ENCODE measurements around the gene STIM1.

The STIM1 gene

DNA sequence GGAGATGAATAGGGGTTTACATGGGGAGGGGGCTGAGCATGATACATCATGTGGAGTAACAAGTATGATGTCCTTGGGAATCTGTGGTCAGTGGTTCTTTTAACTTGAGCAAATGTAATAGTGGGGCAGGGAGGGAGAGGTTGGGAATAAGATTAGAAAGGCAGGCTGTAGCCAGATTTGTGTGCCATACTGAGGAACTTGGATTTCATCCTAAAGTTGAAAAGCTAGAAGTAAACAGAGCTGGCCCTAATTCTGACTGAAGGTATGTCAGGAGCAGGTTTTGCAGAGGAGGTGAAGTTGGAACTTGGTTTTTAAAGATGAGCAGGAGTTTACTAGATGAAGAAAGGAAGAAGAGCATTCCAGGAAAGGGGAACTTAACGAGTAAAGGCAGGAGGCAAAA is 130.8 kb downstream of the STIM1 start:
- H3K27me3 ChIP-seq, result no peaks in the 10 kb centered on the region
- no peaks in the 10 kb centered on the region for H3K36me3 ChIP-seq
- DNase-seq, result no peak
- H3K4me3 ChIP-seq, result no peak overlapping the region
- intact Hi-C loops (cut with DNase I; ENCODE audit: low total_unique reads), result no loop called here
- H3K9me3 ChIP-seq, result no peaks in the 10 kb centered on the region
- H3K4me1 ChIP-seq, result peaks cover 0 to 19% (median 8%) of the 10 kb centered on the region in 4 donors
- no peak overlapping the region for H3K27ac ChIP-seq
- TF ChIP-seq, protein P1, sequence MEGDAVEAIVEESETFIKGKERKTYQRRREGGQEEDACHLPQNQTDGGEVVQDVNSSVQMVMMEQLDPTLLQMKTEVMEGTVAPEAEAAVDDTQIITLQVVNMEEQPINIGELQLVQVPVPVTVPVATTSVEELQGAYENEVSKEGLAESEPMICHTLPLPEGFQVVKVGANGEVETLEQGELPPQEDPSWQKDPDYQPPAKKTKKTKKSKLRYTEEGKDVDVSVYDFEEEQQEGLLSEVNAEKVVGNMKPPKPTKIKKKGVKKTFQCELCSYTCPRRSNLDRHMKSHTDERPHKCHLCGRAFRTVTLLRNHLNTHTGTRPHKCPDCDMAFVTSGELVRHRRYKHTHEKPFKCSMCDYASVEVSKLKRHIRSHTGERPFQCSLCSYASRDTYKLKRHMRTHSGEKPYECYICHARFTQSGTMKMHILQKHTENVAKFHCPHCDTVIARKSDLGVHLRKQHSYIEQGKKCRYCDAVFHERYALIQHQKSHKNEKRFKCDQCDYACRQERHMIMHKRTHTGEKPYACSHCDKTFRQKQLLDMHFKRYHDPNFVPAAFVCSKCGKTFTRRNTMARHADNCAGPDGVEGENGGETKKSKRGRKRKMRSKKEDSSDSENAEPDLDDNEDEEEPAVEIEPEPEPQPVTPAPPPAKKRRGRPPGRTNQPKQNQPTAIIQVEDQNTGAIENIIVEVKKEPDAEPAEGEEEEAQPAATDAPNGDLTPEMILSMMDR (IDR thresholded peaks at IDR 0.05), result no peak

DNA sequence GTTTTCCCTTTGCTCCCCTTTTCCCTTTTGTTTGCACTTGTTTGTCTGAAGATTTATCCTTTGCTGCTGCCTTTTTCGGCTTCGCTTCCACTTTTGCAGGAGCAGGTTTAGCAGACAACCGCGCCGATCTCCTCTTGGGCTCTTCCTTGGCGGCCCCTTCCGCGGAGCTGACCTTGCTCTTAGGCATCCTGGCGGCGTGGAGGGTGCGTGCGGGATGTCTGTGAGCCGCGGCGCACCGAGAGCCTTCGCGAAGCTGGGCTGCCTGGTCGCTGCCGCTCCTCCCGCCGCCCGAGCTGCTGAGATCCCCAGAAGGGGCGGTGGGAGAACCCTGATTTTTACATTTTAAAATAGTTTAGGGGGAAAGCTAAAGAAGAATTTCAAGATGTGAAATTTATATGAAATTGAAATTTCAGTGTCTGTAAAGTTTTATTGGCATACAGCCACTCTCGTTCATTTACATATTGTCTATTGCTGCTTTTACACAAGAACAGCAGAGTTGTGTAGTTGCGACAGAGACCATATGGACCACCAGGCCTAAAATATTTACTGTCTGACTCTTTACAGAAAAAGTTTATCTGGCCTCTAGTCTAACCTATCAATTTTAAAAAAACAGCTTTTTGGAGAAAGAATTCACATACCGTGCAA is 133.9 kb downstream of the STIM1 start:
- DNase-seq, result no peak
- Histone ChIP-seq H3K9me3 (peaks cover 0 to 13% (median 4%) of the 10 kb centered on the region in 3 donors), H3K27me3 (no peaks in the 10 kb centered on the region), H3K36me3 (no peaks in the 10 kb centered on the region), H3K4me3 (no peak overlapping the region), H3K27ac (no peak overlapping the region), H3K4me1 (peaks cover 0 to 13% (median 5%) of the 10 kb centered on the region in 4 donors)
- intact Hi-C loops (cut with DNase I; ENCODE audit: low total_unique reads), result no loop called here
- TF ChIP-seq, protein P1 (IDR thresholded peaks at IDR 0.05), result no peak

DNA sequence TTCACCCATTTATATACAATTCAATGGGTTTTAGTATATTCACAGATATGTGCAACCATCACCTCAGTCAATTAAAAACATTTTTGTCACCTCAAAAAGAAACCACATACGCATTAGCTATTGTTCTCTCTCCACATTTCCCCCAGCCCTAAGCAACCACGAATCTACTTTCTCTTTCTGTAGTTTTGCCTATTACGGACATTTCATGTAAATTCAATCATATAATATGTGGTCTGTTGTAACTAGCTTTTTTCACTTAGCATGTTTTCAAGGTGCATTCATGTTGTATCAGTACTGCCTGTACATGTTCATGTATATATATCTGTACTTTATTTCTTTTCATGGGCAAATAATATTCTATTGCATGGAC is 134.4 kb downstream of the STIM1 start:
- Histone ChIP-seq H3K36me3 (no peaks in the 10 kb centered on the region), H3K4me3 (no peak overlapping the region), H3K27me3 (no peaks in the 10 kb centered on the region), H3K27ac (no peak overlapping the region), H3K4me1 (peaks cover 0 to 13% (median 5%) of the 10 kb centered on the region in 4 donors), H3K9me3 (peaks cover 0 to 15% (median 6%) of the 10 kb centered on the region in 3 donors)
- DNase-seq, result no peak
- TF ChIP-seq, protein P1 (IDR thresholded peaks at IDR 0.05), result no peak
- intact Hi-C loops (cut with DNase I; ENCODE audit: low total_unique reads), result no loop called here

DNA sequence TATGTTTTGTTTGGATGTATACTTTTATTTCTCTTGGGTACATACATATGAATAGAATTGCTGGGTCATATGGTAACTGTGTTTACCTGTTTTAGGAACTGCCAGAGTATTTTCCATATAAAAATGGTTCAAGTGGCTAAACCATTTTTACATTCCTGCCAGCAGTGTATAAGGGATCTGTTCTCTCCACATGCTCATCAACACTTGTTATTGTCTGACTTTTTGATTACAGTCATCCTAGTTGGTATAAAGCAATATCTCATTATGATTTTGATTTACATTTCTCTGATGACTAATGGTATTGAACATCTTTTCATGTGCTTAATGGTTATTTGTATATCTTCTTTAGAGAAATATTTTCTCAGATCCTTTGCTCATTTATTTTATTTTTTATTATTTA is 134.9 kb downstream of the STIM1 start:
- Histone ChIP-seq H3K4me3 (no peak overlapping the region), H3K27me3 (no peaks in the 10 kb centered on the region), H3K9me3 (peaks cover 0 to 15% (median 6%) of the 10 kb centered on the region in 3 donors), H3K27ac (no peak overlapping the region), H3K4me1 (peaks cover 0 to 13% (median 4%) of the 10 kb centered on the region in 4 donors), H3K36me3 (no peaks in the 10 kb centered on the region)
- intact Hi-C loops (cut with DNase I; ENCODE audit: low total_unique reads), result no loop called here
- TF ChIP-seq, protein P1 (IDR thresholded peaks at IDR 0.05), result no peak
- DNase-seq, result no peak

DNA sequence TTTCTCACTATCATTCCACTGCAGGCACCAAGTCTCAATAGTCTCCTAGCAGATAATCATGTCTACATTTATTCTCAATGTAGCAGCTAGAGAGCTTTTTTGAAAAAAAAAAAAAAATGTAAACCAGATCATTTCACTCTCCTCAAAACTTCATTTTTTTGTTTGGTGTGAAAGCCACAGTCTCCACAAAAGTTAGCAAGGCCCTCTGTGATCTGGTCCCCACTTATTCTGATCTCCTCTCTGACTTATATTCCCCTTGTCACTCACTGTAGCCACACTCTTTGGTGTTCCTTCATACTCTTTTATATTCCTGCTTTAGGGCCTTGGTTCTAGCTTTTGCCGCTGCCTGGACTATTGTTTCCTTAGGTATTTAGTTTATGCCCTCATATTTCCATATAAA is 137.5 kb downstream of the STIM1 start:
- Histone ChIP-seq H3K36me3 (no peaks in the 10 kb centered on the region), H3K27ac (no peak overlapping the region), H3K4me3 (no peak overlapping the region), H3K4me1 (peaks cover 0 to 17% (median 3%) of the 10 kb centered on the region in 4 donors), H3K27me3 (no peaks in the 10 kb centered on the region), H3K9me3 (peaks cover 0 to 15% (median 6%) of the 10 kb centered on the region in 3 donors)
- intact Hi-C loops (cut with DNase I; ENCODE audit: low total_unique reads), result no loop called here
- DNase-seq, result no peak
- TF ChIP-seq, protein P1 (IDR thresholded peaks at IDR 0.05), result no peak
